Upper lobe of left lung (tissue), 4 donors: ENCODE measurements around the gene DIDO1.

Source experiments
- CTCF ChIP-seq, 6 experiments: fragments of 450-650 bp in 4 of 6; fragments of 200-600 bp in 2 of 6; sonication (generic) in 2 of 6; IDR thresholded peaks; one replicate each; pipeline ENCODE4 v1.5.1; 2016 to 2019; ENCODE audit warnings: antibody characterized with exemption in 6 of 6
- EP300 ChIP-seq, 4 donors: sonication (generic); formaldehyde crosslinking; IDR thresholded peaks; one replicate each; pipeline ENCODE4 v1.5.1; 2017; ENCODE audit warnings: antibody characterized with exemption in 4 of 4, control low read depth in 2 of 4
- POLR2A ChIP-seq, 4 donors: fragments of 450-650 bp; IDR thresholded peaks; one replicate each; pipeline ENCODE4 v1.5.1; 2016 to 2017; ENCODE audit warnings: antibody characterized with exemption in 4 of 4, mild to moderate bottlenecking in 2 of 4
- POLR2AphosphoS5 ChIP-seq, 2 donors: sonication (generic); formaldehyde crosslinking; IDR thresholded peaks; one replicate each; pipeline ENCODE4 v1.5.1; 2017; ENCODE audit warnings: antibody characterized with exemption in 2 of 2

- TF ChIP-seq CTCF (IDR thresholded peaks at IDR 0.05): no peak
- peak in 1 of 4 donors; percentile 36 for TF ChIP-seq POLR2A (IDR thresholded peaks at IDR 0.05)
- TF ChIP-seq POLR2AphosphoS5 (IDR thresholded peaks at IDR 0.05): peak in 1 of 2 donors; percentile 33
- no peak for TF ChIP-seq EP300 (IDR thresholded peaks at IDR 0.05)
These were observed 27.8 kb upstream of the DIDO1 start for GRCh38 chr20:62953839-62954703.
